IPS-NIHi11 (cell line): Measurements from ENCODE around the gene OR10H1.
"Not testable (repeated sequence)": the region's sequence is repeated elsewhere in the genome, so short reads cannot be mapped to it uniquely, and the experiment has no call there.

Experiments used
- DNase-seq: peaks from one replicate; pipeline ENCODE4 v3.0.0; 2012; ENCODE audit warnings: mixed read lengths, low spot score

OR10H1 gene

GRCh38 chr19:15774159-15774558, 41.3 kb downstream of the OR10H1 start:
- DNase-seq = not testable (repeated sequence)

GRCh38 chr19:15769586-15769985, 45.9 kb downstream of the OR10H1 start:
- DNase-seq = no peak

GRCh38 chr19:15759962-15760565, 55.4 kb downstream of the OR10H1 start:
- no peak for DNase-seq

- no peak for DNase-seq
Observed at GRCh38 chr19:15758379-15758778, 57.1 kb downstream of the OR10H1 start.
